Measurements from ENCODE around the gene CLPSL1.

The CLPSL1 gene

GRCh38 chr6:35786272-35786671 lies 5.5 kb downstream of the CLPSL1 start:
- no peak for DNase-seq (ENCODE audit: low spot score)
- no peak for TF ChIP-seq CTCF (IDR thresholded peaks at IDR 0.05)
- Histone ChIP-seq H3K27ac (no peak overlapping the region), H3K4me3 (no peak overlapping the region)

GRCh38 chr6:35786810-35787209 lies 6.0 kb downstream of the CLPSL1 start:
- no peak for TF ChIP-seq CTCF (IDR thresholded peaks at IDR 0.05)
- no peak for DNase-seq (ENCODE audit: low spot score)
- Histone ChIP-seq H3K27ac (no peak overlapping the region), H3K4me3 (no peak overlapping the region)

GRCh38 chr6:35787266-35788218 lies 6.7 kb downstream of the CLPSL1 start:
- Histone ChIP-seq H3K4me3 (no peak overlapping the region), H3K27ac (no peak overlapping the region)
- no peak for DNase-seq (ENCODE audit: low spot score)
- no peak for TF ChIP-seq CTCF (IDR thresholded peaks at IDR 0.05)

- no peak overlapping the region for H3K27ac ChIP-seq
- DNase-seq (ENCODE audit: low spot score): no peak
- H3K4me3 ChIP-seq: no peak overlapping the region
- TF ChIP-seq CTCF (IDR thresholded peaks at IDR 0.05): no peak
These were observed 7.7 kb downstream of the CLPSL1 start for GRCh38 chr6:35788423-35788982.

- H3K27ac ChIP-seq: no peak overlapping the region
- TF ChIP-seq CTCF (IDR thresholded peaks at IDR 0.05): no peak
- no peak overlapping the region for H3K4me3 ChIP-seq
- no peak for DNase-seq (ENCODE audit: low spot score)
These were observed 9.9 kb downstream of the CLPSL1 start for GRCh38 chr6:35790683-35791082.

- no peak overlapping the region for H3K4me3 ChIP-seq
- no peak for TF ChIP-seq CTCF (IDR thresholded peaks at IDR 0.05)
- no peak overlapping the region for H3K27ac ChIP-seq
- DNase-seq (ENCODE audit: low spot score): no peak
These were observed 14.0 kb downstream of the CLPSL1 start for GRCh38 chr6:35794536-35795452.

Data from coronary artery (tissue), 2 donors.